GM18507 (cell line): ENCODE data around the gene GYPC.

Experiments used
- DNase-seq: peaks from one replicate; pipeline ENCODE4 v3.0.0; 2011; ENCODE audit warnings: low read depth; ENCODE audit not compliant: insufficient read length; ENCODE audit errors: extremely low spot score
- FAIRE-seq: peaks from 2 replicates; lab custom pipeline; 2011; peaks lifted over from hg19 to GRCh38; lab: Jason Lieb, UNC

GYPC gene

GRCh38 chr2:126719191-126719832 lies 63.4 kb downstream of the GYPC start:
- no peak for DNase-seq
- FAIRE-seq: no peak

GRCh38 chr2:126719833-126720351 lies 63.9 kb downstream of the GYPC start:
- DNase-seq: no peak
- FAIRE-seq: no peak

- no peak for DNase-seq
- no peak for FAIRE-seq
These were observed 64.7 kb downstream of the GYPC start for GRCh38 chr2:126720638-126721037.

GRCh38 chr2:126722081-126722480 lies 66.1 kb downstream of the GYPC start:
- DNase-seq (no peak), FAIRE-seq (no peak)

GRCh38 chr2:126722546-126722945 lies 66.6 kb downstream of the GYPC start:
- no peak for FAIRE-seq
- DNase-seq: no peak

GRCh38 chr2:126723281-126723815 lies 67.4 kb downstream of the GYPC start:
- FAIRE-seq (no peak), DNase-seq (no peak)

- DNase-seq: no peak
- no peak for FAIRE-seq
These were observed 69.6 kb downstream of the GYPC start for GRCh38 chr2:126725580-126725979.

- DNase-seq (no peak), FAIRE-seq (no peak)
These were observed 73.9 kb downstream of the GYPC start for GRCh38 chr2:126729896-126730295.

- no peak for FAIRE-seq
These were observed 74.7 kb downstream of the GYPC start for GRCh38 chr2:126730655-126731054.

GRCh38 chr2:126731353-126731752 lies 75.4 kb downstream of the GYPC start:
- no peak for FAIRE-seq

More at GRCh38 chr2:126730655-126731054, 74.7 kb downstream of the GYPC start:
- no peak for DNase-seq

GRCh38 chr2:126732682-126733245 lies 76.8 kb downstream of the GYPC start:
- DNase-seq (no peak), FAIRE-seq (no peak)

More at GRCh38 chr2:126731353-126731752, 75.4 kb downstream of the GYPC start:
- no peak for DNase-seq

- no peak for FAIRE-seq
- DNase-seq: no peak
These were observed 77.8 kb downstream of the GYPC start for GRCh38 chr2:126733795-126734194.

GRCh38 chr2:126736133-126736874 lies 80.3 kb downstream of the GYPC start:
- no peak for FAIRE-seq
- no peak for DNase-seq

- DNase-seq (no peak), FAIRE-seq (no peak)
These were observed 83.2 kb downstream of the GYPC start for GRCh38 chr2:126739141-126739540.

GRCh38 chr2:126744640-126745039 lies 88.7 kb downstream of the GYPC start:
- FAIRE-seq (no peak), DNase-seq (no peak)
